Muscle of back (tissue), 11 donors: ENCODE data around the gene RFPL4A. TPM values are rescaled to one million over a fixed set of nuclear protein-coding genes. Genes with fewer than 3 reads are reported as not detected.

Experiments used
- DNase-seq, 3 donors: peaks; one replicate each; pipeline versions ENCODE4 v3.0.0 to v3.0.0-alpha.2; 2013
- polyA plus RNA-seq, 10 donors: library from polyadenylated mRNA; unstranded; fragments of 120-200 nt; gene quantifications; one replicate each; pipeline ENCODE4 v1.2.1, GENCODE V29; 2013; ENCODE audit not compliant: insufficient read length in 10 of 10

Gene RFPL4A
- polyA plus RNA-seq, 10 donors: 0.27 to 0.51 (median 0.34) TPM; not detected in 5

GRCh38 chr19:55802281-55802680 lies 43.4 kb downstream of the RFPL4A start:
- no peak for DNase-seq

- DNase-seq: peak in 2 of 3 donors; percentile 10 to 12
Measured at GRCh38 chr19:55809381-55810058, 50.6 kb downstream of the RFPL4A start.

- no peak for DNase-seq
Measured at GRCh38 chr19:55811340-55811739, 52.4 kb downstream of the RFPL4A start.

- no peak for DNase-seq
Measured at GRCh38 chr19:55812449-55812848, 53.6 kb downstream of the RFPL4A start.

Other genes starting within 250 kb of the RFPL4A start
- gene SBK2, start 222.0 kb upstream of the RFPL4A start, polyA plus RNA-seq: 1 to 10 TPM in 9 of 10 donors, under 1 TPM in 1; 0.90 to 6.8 (median 3.3) TPM
- gene SBK3, start 213.6 kb upstream of the RFPL4A start, polyA plus RNA-seq: under 1 TPM in 3 of 10 donors, not detected in 7; 0.12 to 0.49 (median 0.12) TPM
- gene ZNF579, start 178.2 kb upstream of the RFPL4A start, polyA plus RNA-seq: 10 to 100 TPM in 6 of 10 donors, 1 to 10 TPM in 4; 9.2 to 14.7 (median 10.4) TPM
- gene FIZ1, start 159.6 kb upstream of the RFPL4A start, polyA plus RNA-seq: 10 to 100 TPM in 8 of 10 donors, 1 to 10 TPM in 2; 8.5 to 13.3 (median 11.1) TPM
- 1 to 10 TPM; 4.6 to 9.1 (median 7.2) TPM for gene ZNF524, start 158.8 kb upstream of the RFPL4A start, polyA plus RNA-seq
- 1 to 10 TPM; 5.0 to 8.7 (median 6.5) TPM for gene ZNF865, start 153.4 kb upstream of the RFPL4A start, polyA plus RNA-seq
- gene ZNF784, start 134.5 kb upstream of the RFPL4A start, polyA plus RNA-seq: 1 to 10 TPM; 5.9 to 9.1 (median 7.5) TPM
- gene ZNF580, start 118.1 kb upstream of the RFPL4A start, polyA plus RNA-seq: 10 to 100 TPM; 17.4 to 27.7 (median 18.9) TPM
- 10 to 100 TPM; 17.3 to 29.8 (median 24.3) TPM for gene ZNF581, start 115.4 kb upstream of the RFPL4A start, polyA plus RNA-seq
- gene CCDC106, start 110.9 kb upstream of the RFPL4A start, polyA plus RNA-seq: 10 to 100 TPM; 10.2 to 17.7 (median 12.1) TPM
- gene U2AF2, start 104.1 kb upstream of the RFPL4A start, polyA plus RNA-seq: 100 to 1,000 TPM in 7 of 10 donors, 10 to 100 TPM in 3; 94.9 to 144 (median 118) TPM
- gene EPN1, start 83.9 kb upstream of the RFPL4A start, polyA plus RNA-seq: 10 to 100 TPM; 59.0 to 99.0 (median 74.3) TPM
- gene NLRP9, start 20.7 kb upstream of the RFPL4A start, polyA plus RNA-seq: under 1 TPM in 2 of 10 donors, not detected in 8; 0.07 to 0.08 TPM
- gene RFPL4AL1, start 10.0 kb downstream of the RFPL4A start, polyA plus RNA-seq: 1 to 10 TPM in 1 of 10 donors, under 1 TPM in 6, not detected in 3; 0.14 to 1.4 (median 0.45) TPM
- under 1 TPM in 2 of 10 donors, not detected in 8; 0.03 to 0.06 TPM for gene NLRP11, start 72.9 kb downstream of the RFPL4A start, polyA plus RNA-seq
- not detected for gene NLRP4, start 77.4 kb downstream of the RFPL4A start, polyA plus RNA-seq
- gene NLRP13, start 173.2 kb downstream of the RFPL4A start, polyA plus RNA-seq: not detected
- gene NLRP8, start 188.7 kb downstream of the RFPL4A start, polyA plus RNA-seq: not detected
- under 1 TPM in 2 of 10 donors, not detected in 8; 0.13 to 0.26 TPM for gene NLRP5, start 227.7 kb downstream of the RFPL4A start, polyA plus RNA-seq